ENCODE measurements around the gene TMEM219.
"Not testable (repeated sequence)": the region's sequence is repeated elsewhere in the genome, so short reads cannot be mapped to it uniquely, and the experiment has no call there.

The TMEM219 gene

GRCh38 chr16:29951625-29952365 lies 10.1 kb upstream of the TMEM219 start:
- DNase-seq, result no peak

- no peak for DNase-seq
Measured at GRCh38 chr16:29958756-29959155, 3.1 kb upstream of the TMEM219 start.

- DNase-seq, result no peak
Measured at GRCh38 chr16:29959293-29959692, 2.6 kb upstream of the TMEM219 start.

GRCh38 chr16:29959821-29960220 lies 2.1 kb upstream of the TMEM219 start:
- DNase-seq, result not testable (repeated sequence)

GRCh38 chr16:29961127-29961478 lies 776 bp upstream of the TMEM219 start:
- no peak for DNase-seq

- DNase-seq, result no peak
Measured at GRCh38 chr16:29962344-29962994, 590 bp downstream of the TMEM219 start.

- no peak for DNase-seq
Measured at GRCh38 chr16:29963021-29963743, 1.3 kb downstream of the TMEM219 start.

- DNase-seq, result no peak
Measured at GRCh38 chr16:29968205-29968604, 6.3 kb downstream of the TMEM219 start.

GRCh38 chr16:29971304-29971703 lies 9.4 kb downstream of the TMEM219 start:
- DNase-seq, result no peak

GRCh38 chr16:29972500-29972899 lies 10.6 kb downstream of the TMEM219 start:
- DNase-seq, result no peak

GRCh38 chr16:29972992-29973383 lies 11.1 kb downstream of the TMEM219 start:
- DNase-seq, result no peak

GRCh38 chr16:29973384-29974246 lies 11.7 kb downstream of the TMEM219 start, which contains the start of gene TAOK2:
Gene TAOK2, plus strand, starts transcription at chr16:29973868. Its CDS starts 3,905 bp downstream, at chr16:29977773.
- DNase-seq, result peak; percentile 78

- DNase-seq, result no peak
Measured at GRCh38 chr16:29974291-29975133, 12.6 kb downstream of the TMEM219 start.

GRCh38 chr16:29975134-29975538 lies 13.3 kb downstream of the TMEM219 start:
- DNase-seq, result no peak

- DNase-seq, result no peak
Measured at GRCh38 chr16:29975811-29976511, 14.1 kb downstream of the TMEM219 start.

- no peak for DNase-seq
Measured at GRCh38 chr16:29977063-29977825, 15.4 kb downstream of the TMEM219 start.

- DNase-seq, result no peak
Measured at GRCh38 chr16:29978081-29978480, 16.2 kb downstream of the TMEM219 start.

- DNase-seq, result no peak
Measured at GRCh38 chr16:29978564-29979270, 16.8 kb downstream of the TMEM219 start.

- no peak for DNase-seq
Measured at GRCh38 chr16:29982560-29983419, 20.9 kb downstream of the TMEM219 start.

Data from NCI-H2081 treated with DMSO at 0.1 percent for 48 hours (cell line).